ENCODE measurements around the gene PGAM1. TPM values are rescaled to one million over a fixed set of nuclear protein-coding genes. Genes with fewer than 3 reads are reported as not detected.

Gene PGAM1
- total and polyA plus RNA-seq, 8 donors: 22.2 to 72.8 (median 46.6) TPM

DNA sequence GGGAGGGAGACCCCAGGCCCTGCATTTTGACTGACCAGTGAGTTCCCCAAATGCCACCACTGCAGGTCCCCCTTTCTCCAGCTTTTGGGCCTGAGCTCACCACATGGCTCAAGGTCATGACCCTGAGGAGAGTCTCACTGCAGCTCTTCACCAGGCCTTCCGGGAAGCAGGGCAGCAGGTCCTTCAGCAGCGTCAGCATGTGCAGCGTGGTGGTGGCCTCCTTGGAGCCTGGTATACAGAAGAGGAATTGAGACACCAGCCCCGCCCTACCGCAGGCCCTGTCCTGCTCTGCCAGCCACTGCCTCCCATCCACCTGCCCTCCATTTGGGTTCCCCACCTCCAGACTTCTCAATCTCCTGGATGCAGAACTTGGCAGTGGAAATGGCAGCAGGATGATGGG, 37.8 kb upstream of the PGAM1 start:
- TF ChIP-seq, protein P1, sequence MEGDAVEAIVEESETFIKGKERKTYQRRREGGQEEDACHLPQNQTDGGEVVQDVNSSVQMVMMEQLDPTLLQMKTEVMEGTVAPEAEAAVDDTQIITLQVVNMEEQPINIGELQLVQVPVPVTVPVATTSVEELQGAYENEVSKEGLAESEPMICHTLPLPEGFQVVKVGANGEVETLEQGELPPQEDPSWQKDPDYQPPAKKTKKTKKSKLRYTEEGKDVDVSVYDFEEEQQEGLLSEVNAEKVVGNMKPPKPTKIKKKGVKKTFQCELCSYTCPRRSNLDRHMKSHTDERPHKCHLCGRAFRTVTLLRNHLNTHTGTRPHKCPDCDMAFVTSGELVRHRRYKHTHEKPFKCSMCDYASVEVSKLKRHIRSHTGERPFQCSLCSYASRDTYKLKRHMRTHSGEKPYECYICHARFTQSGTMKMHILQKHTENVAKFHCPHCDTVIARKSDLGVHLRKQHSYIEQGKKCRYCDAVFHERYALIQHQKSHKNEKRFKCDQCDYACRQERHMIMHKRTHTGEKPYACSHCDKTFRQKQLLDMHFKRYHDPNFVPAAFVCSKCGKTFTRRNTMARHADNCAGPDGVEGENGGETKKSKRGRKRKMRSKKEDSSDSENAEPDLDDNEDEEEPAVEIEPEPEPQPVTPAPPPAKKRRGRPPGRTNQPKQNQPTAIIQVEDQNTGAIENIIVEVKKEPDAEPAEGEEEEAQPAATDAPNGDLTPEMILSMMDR (IDR thresholded peaks at IDR 0.05): no peak
- Histone ChIP-seq H3K9me3 (no peaks in the 10 kb centered on the region), H3K4me3 (no peak overlapping the region), H3K36me3 (peaks cover 0 to 54% (median 27%) of the 10 kb centered on the region in 3 donors), H3K4me1 (no peaks in the 10 kb centered on the region), H3K27me3 (no peaks in the 10 kb centered on the region), H3K27ac (no peak overlapping the region)
- intact Hi-C loops (cut with DNase I): no loop called here
- peak in 1 of 4 donors; percentile 29 for ATAC-seq
- peak in 1 of 6 donors; percentile 47 for DNase-seq
- no peak for FAIRE-seq
- 87 to 94% methylated on average over 5 of the region's 5 CpGs for WGBS, 2 donors

- TF ChIP-seq, protein P1 (IDR thresholded peaks at IDR 0.05): no peak
- Histone ChIP-seq H3K4me3 (no peak overlapping the region), H3K9me3 (no peaks in the 10 kb centered on the region), H3K27me3 (no peaks in the 10 kb centered on the region), H3K36me3 (peaks cover 0 to 60% (median 34%) of the 10 kb centered on the region in 3 donors), H3K27ac (no peak overlapping the region), H3K4me1 (no peaks in the 10 kb centered on the region)
- intact Hi-C loops (cut with DNase I): no loop called here
- no peak for DNase-seq
- 92 to 99% methylated on average over 5 of the region's 5 CpGs for WGBS, 2 donors
- peak in 1 of 4 donors; percentile 27 for ATAC-seq
- FAIRE-seq: no peak
Measured at GRCh38 chr10:97390091-97390490, 35.9 kb upstream of the PGAM1 start.

DNA sequence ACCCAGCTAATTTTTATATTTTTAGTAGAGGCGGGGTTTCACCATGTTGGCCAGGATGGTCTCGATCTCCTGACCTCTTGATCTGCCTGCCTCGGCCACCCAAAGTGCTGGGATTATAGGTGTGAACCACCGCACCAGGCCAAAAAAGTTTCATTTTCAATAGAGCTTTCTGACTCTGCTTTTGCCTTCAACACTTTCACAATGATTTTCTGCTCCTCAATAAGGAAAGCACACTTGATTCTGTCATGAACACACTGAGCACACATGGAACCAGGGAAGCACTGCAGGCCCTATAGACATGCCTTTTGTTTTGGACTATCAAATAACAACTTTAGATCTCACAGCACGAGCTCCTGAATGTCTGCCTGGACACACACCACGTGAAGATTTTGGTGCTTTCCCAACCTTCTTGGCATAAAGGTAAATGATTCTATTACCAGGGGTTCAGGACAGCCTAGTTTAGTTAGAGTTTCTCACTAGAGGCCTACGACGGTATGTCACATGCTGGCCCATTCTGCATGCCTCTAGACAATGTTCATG, 32.9 kb upstream of the PGAM1 start:
- peaks cover 0 to 57% (median 32%) of the 10 kb centered on the region in 3 donors for H3K36me3 ChIP-seq
- TF ChIP-seq, protein P1 (IDR thresholded peaks at IDR 0.05): no peak
- WGBS, 2 donors: 89 to 91% methylated on average over 8 of the region's 8 CpGs

DNA sequence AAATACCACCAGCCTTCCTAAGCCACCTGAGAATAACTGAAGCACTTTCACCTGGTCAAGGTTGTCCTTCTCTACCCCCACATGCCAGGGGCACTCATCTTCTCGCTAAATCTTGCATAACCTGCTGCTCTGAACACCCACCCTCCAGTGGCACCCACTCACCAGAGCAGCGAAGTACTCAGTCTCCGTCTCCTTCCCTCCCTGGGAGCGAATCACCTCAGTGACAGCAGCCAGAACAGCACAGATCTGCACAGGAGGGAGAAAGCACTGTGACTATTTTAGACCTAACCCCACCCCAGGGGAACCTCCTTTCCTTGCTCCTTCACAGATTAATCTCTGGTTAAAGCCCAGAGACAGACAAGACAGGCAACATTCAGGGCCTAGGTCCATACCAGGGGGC, 29.9 kb upstream of the PGAM1 start:
- Histone ChIP-seq H3K36me3 (peaks cover 0 to 33% (median 17%) of the 10 kb centered on the region in 3 donors), H3K9me3 (no peaks in the 10 kb centered on the region), H3K4me1 (peaks cover 0 to 5% (median 0%) of the 10 kb centered on the region in 3 donors), H3K27ac (no peak overlapping the region), H3K27me3 (no peaks in the 10 kb centered on the region), H3K4me3 (no peak overlapping the region)
- FAIRE-seq (no peak), DNase-seq (no peak), ATAC-seq (no peak)
- 73 to 96% methylated on average over 3 to 4 of the region's 4 CpGs for WGBS, 2 donors
- TF ChIP-seq, protein P1 (IDR thresholded peaks at IDR 0.05): no peak
- intact Hi-C loops (cut with DNase I): no loop called here

More for the DNA sequence above, 32.9 kb upstream of the PGAM1 start:
- H3K9me3 ChIP-seq: no peaks in the 10 kb centered on the region
- DNase-seq (no peak), FAIRE-seq (no peak), ATAC-seq (no peak)
- no peaks in the 10 kb centered on the region for H3K27me3 ChIP-seq
- H3K27ac ChIP-seq: no peak overlapping the region
- intact Hi-C loops (cut with DNase I): no loop called here
- no peaks in the 10 kb centered on the region for H3K4me1 ChIP-seq
- H3K4me3 ChIP-seq: no peak overlapping the region

DNA sequence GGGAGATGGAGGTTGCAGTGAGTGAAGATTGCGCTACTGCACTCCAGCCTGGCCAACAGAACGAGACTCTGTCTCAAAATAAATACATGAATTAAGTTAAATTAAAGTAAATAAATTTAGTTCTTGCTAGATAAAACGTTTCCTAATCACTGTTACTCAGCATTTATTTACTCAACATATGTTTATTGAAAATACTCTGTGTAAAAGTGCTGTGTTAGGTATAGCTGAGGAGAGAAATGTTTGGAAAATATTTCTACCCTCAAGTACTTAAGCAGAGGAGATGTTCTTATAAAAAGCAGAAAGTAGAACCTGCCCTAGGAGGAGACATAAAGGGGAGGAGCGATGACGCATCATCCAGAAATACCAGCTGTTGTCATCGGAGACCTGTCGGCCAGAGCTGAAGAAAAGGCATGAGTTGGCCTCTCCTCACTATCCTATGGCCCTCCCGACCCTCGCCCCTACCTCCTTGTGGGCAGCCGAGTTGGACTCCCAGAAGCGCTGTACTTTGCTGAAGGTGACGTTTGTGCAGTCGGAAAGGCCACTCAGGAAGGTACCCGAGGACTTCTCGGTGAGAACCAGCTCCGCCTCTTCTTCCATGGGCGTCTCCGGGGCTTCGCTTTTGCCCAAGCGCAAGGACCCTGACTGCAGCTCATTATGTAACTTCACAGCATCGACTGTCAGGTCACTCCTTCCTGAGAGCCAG, 26.0 kb upstream of the PGAM1 start:
- Histone ChIP-seq H3K27ac (peak overlapping the region; percentile 81 to 92 (median 86)), H3K4me1 (peaks cover 0 to 5% (median 0%) of the 10 kb centered on the region in 3 donors), H3K4me3 (peak overlapping the region; percentile 62 to 90 (median 74)), H3K9me3 (no peaks in the 10 kb centered on the region), H3K36me3 (peaks cover 0 to 13% (median 0%) of the 10 kb centered on the region in 3 donors), H3K27me3 (no peaks in the 10 kb centered on the region)
- 12 to 22% methylated on average over 21 of the region's 21 CpGs for WGBS, 2 donors
- DNase-seq (peak in 5 of 6 donors; percentile 53 to 74 (median 65)), FAIRE-seq (no peak), ATAC-seq (peak; percentile 66 to 73 (median 71))
- TF ChIP-seq, protein P1 (IDR thresholded peaks at IDR 0.05): no peak
- intact Hi-C loops (cut with DNase I): no loop called here

Data from pancreas (tissue), 10 donors.